ENCODE data around the gene CCDC178.

DNA sequence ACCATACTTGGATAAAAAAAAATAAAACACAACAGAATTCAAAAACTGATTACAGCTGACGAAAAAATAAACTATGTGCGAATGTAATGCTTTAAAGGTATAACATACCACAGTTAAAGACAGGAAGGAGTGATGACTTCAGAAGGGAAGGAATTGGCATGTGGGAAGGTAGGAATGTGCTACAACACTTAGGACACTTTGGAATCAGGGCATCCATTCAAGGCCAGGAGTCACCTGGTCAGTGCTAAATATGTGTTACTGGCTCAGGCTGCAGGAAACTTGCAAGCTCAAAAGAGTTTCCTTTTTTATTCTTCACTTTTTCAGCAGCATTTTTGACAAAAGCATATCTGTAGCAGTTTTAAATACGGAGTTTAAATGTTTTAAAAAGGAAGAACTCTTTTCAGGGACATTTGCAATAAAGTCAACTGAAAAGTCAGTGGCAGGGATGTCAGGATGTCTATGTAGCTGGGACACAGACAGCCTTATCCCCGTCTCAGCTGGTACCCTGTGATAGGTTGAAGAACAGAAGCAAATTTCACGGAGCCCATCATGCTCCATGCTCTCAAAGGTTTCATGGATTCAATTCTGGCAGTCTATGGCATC, 529.7 kb downstream of the CCDC178 start:
- TF ChIP-seq POLR2A (IDR thresholded peaks at IDR 0.05; ENCODE audit: low read length) = no peak
- TF ChIP-seq GATA1 (IDR thresholded peaks at IDR 0.05; ENCODE audit: low read depth, low read length) = no peak

All from erythroblast (primary cell).